ENCODE measurements around the gene SLC7A6. TPM values are rescaled to one million over a fixed set of nuclear protein-coding genes. Genes with fewer than 3 reads are reported as not detected.

The SLC7A6 gene
- total RNA-seq, 1 experiment from 2014 or later, result 28.5 TPM

DNA sequence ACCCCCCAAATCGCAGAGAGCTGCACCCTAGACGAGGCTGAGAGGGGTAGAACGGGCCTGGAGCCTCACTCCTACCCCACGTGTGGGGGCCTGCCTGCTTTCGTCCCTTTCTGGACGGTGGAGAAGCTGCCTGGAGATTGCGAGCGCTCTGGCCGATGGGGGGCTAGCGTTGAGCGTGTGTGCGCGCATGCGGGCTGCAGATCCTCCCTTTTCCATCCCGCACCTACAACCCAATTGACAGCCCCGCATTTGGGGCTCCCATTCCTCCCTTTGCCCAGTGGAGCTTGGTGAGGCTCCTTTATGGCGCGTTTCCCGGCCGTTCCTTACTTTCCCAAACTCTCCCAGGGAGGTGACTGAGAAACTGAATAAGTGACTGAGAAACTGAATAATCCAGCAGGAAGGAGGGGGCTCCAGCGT lies 27.5 kb upstream of the SLC7A6 start:
- H3K27ac ChIP-seq (ENCODE audit: low read depth, low read length), result peak overlapping the region; percentile 86

DNA sequence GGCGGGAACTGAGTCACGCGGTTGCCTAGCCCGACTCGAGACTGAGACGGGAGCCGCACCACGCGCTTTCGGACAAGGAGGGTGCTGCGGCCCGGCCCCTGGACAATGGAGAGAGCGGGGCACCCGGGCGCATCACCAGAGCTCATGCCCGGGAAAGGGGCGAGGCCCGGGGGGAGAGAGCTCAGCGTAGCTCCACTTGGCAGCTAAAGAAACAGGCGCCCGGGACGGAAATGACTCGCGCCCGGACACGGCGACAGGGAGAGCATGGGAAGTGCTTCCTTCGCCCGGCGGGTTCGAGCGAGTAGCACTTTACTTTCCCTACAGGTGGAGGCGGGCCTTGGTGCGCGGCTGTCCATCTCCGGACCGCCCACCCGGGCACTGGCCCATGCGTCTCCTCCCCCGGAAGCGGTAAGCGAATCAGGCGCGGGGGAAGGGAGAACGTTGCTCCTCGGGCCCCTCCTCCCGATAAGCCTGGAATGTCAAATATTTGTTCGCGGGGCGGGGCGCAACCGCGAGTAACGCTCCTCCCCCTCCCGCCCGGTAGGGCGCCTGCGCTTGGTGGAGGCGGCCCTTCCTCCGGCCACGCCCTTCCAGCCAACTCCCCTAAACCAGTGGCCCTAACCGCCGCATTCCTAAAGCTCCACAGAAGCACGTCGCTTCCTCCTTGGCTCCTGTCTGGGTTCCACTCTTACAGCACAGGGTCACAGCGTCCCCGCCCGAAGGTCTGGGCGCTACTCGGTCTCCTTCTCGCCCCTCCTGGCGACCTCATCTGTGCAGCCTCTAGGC lies 26.9 kb upstream of the SLC7A6 start:
- DNase-seq (ENCODE audit: low read depth, low spot score), result peak; percentile 96
- ATAC-seq, result peak; percentile 77
- Histone ChIP-seq H3K4me2 (ENCODE audit: low read length) (peak overlapping the region; percentile 97), H3K4me3 (replicated peaks in 1 of 2; ENCODE audit: low read depth in 1 of 2, low read length in 2 of 2) (peak overlapping the region; percentile 56 to 88), H3K9me3 (ENCODE audit: control insufficient read depth in 1 of 2, insufficient read depth in 1 of 2, low read depth in 1 of 2, low read length in 2 of 2) (no peaks in the 10 kb centered on the region), H3K27me3 (ENCODE audit: insufficient read depth, low read length) (no peaks in the 10 kb centered on the region), H3K4me1 (ENCODE audit: control insufficient read depth in 1 of 2, insufficient read depth in 2 of 2, low read length in 2 of 2) (peaks cover 29 to 47% of the 10 kb centered on the region in 2 experiments), H4K20me1 (ENCODE audit: insufficient read depth) (peaks cover 4% of the 10 kb centered on the region; the same call in 1 of the 2 replicates), H3K36me3 (ENCODE audit: control insufficient read depth in 1 of 2, insufficient read depth in 2 of 2, low read length in 2 of 2) (peaks cover 3 to 8% of the 10 kb centered on the region in 2 experiments; a peak in 2 of 4 replicates), H3K27ac (ENCODE audit: low read depth, low read length) (peak overlapping the region; percentile 86), H3K79me2 (ENCODE audit: insufficient read depth, low read length) (peaks cover 37% of the 10 kb centered on the region), H3K9me2 (ENCODE audit: insufficient read depth) (no peaks in the 10 kb centered on the region), H3K9ac (ENCODE audit: low read length) (peak overlapping the region; percentile 98), H2AFZ (ENCODE audit: low read depth, low read length, poor library complexity, severe bottlenecking) (no peak overlapping the region)
- intact Hi-C loops (cut with micrococcal nuclease), result loop anchor here (10.0 kb wide), 1 partner anchor 713 kb away; the partner anchor contains the start of gene RIPOR1
- no peak for TF ChIP-seq FOSL1 (IDR thresholded peaks at IDR 0.05; ENCODE audit: low read depth)
- TF ChIP-seq POLR2AphosphoS5 (IDR thresholded peaks at IDR 0.05; ENCODE audit: low read depth, low read length), result peak; percentile 99
- TF ChIP-seq, protein P1, sequence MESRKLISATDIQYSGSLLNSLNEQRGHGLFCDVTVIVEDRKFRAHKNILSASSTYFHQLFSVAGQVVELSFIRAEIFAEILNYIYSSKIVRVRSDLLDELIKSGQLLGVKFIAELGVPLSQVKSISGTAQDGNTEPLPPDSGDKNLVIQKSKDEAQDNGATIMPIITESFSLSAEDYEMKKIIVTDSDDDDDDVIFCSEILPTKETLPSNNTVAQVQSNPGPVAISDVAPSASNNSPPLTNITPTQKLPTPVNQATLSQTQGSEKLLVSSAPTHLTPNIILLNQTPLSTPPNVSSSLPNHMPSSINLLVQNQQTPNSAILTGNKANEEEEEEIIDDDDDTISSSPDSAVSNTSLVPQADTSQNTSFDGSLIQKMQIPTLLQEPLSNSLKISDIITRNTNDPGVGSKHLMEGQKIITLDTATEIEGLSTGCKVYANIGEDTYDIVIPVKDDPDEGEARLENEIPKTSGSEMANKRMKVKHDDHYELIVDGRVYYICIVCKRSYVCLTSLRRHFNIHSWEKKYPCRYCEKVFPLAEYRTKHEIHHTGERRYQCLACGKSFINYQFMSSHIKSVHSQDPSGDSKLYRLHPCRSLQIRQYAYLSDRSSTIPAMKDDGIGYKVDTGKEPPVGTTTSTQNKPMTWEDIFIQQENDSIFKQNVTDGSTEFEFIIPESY (IDR thresholded peaks at IDR 0.05; ENCODE audit: extremely low read depth, insufficient replicate concordance, low read length), result peak; percentile 7
- TF ChIP-seq POLR2A (IDR thresholded peaks at IDR 0.05; ENCODE audit: borderline replicate concordance, extremely low read depth, insufficient read depth, insufficient read length), result peak; percentile 94
- TF ChIP-seq TCF7L2 (IDR thresholded peaks at IDR 0.05; ENCODE audit: borderline replicate concordance, extremely low read depth, insufficient read depth, insufficient read length), result no peak
- no TSS peak for BruUV-seq (replicated peaks)
- POLR2A ChIA-PET, result interaction anchor here (0.7 to 1.4 kb wide), 5 partner anchors 8 to 48 kb away, joined by 3 to 4 read pairs (median 3); partner anchors contain the start of gene PLA2G15
- RAD21 ChIA-PET (ENCODE audit: low non-redundant PET in 1 of 2, low total read pairs in 2 of 2, uncharacterized antibody in 2 of 2, unreplicated experiment in 2 of 2), result no interaction called here
- CTCF ChIA-PET, result interaction anchor here (0.7 to 4.3 kb wide), 4 partner anchors 10 to 144 kb away, joined by 4 to 14 read pairs (median 4); partner anchors contain the start of gene SLC7A6

More for the DNA sequence above, 27.5 kb upstream of the SLC7A6 start:
- Histone ChIP-seq H3K9ac (ENCODE audit: low read length) (peak overlapping the region; percentile 98), H3K9me2 (ENCODE audit: insufficient read depth) (no peaks in the 10 kb centered on the region), H3K9me3 (ENCODE audit: control insufficient read depth in 1 of 2, insufficient read depth in 1 of 2, low read depth in 1 of 2, low read length in 2 of 2) (no peaks in the 10 kb centered on the region), H3K79me2 (ENCODE audit: insufficient read depth, low read length) (peaks cover 43% of the 10 kb centered on the region), H2AFZ (ENCODE audit: low read depth, low read length, poor library complexity, severe bottlenecking) (no peak overlapping the region), H3K36me3 (ENCODE audit: control insufficient read depth in 1 of 2, insufficient read depth in 2 of 2, low read length in 2 of 2) (peaks cover 7 to 14% of the 10 kb centered on the region in 2 experiments; a peak in 2 of 4 replicates), H3K27me3 (ENCODE audit: insufficient read depth, low read length) (no peaks in the 10 kb centered on the region), H3K4me1 (ENCODE audit: control insufficient read depth in 1 of 2, insufficient read depth in 2 of 2, low read length in 2 of 2) (peaks cover 29 to 47% of the 10 kb centered on the region in 2 experiments), H3K4me3 (replicated peaks in 1 of 2; ENCODE audit: low read depth in 1 of 2, low read length in 2 of 2) (peak overlapping the region; percentile 56 to 88), H3K4me2 (ENCODE audit: low read length) (peak overlapping the region; percentile 97), H4K20me1 (ENCODE audit: insufficient read depth) (peaks cover 4% of the 10 kb centered on the region; the same call in 1 of the 2 replicates)
- intact Hi-C loops (cut with micrococcal nuclease), result loop anchor here (10.0 kb wide), 1 partner anchor 712 kb away; the partner anchor contains the start of gene RIPOR1
- POLR2A ChIA-PET, result interaction anchor here (0.9 to 1.4 kb wide), 3 partner anchors 9 to 149 kb away, joined by 3 to 4 read pairs (median 3); partner anchors contain the start of gene PLA2G15
- DNase-seq (ENCODE audit: low read depth, low spot score) (no peak), ATAC-seq (peak; percentile 2; the same call in 1 of the 2 replicates)
- TF ChIP-seq ZFX (IDR thresholded peaks at IDR 0.05) (peak; percentile 58; the same call in 1 of the 2 replicates), EZH2 (IDR thresholded peaks at IDR 0.05) (no peak)
- RAD21 ChIA-PET (ENCODE audit: low non-redundant PET in 1 of 2, low total read pairs in 2 of 2, uncharacterized antibody in 2 of 2, unreplicated experiment in 2 of 2), result no interaction called here
- CTCF ChIA-PET, result interaction anchor here (1.4 to 4.3 kb wide), 3 partner anchors 10 to 143 kb away, joined by 4 to 14 read pairs (median 4); partner anchors contain the start of gene SLC7A6
- BruUV-seq (replicated peaks), result TSS peak; percentile 27

Data from HCT116 (cell line).